Thymus (tissue), 11 donors: Measurements from ENCODE around the gene TBC1D23. TPM values are rescaled to one million over a fixed set of nuclear protein-coding genes. Genes with fewer than 3 reads are reported as not detected.
"Not testable (repeated sequence)": the region's sequence is repeated elsewhere in the genome, so short reads cannot be mapped to it uniquely, and the experiment has no call there.

Experiments
- DNase-seq, 9 donors: peaks; one replicate each; pipeline ENCODE4 v3.0.0-alpha.2; 2013; ENCODE audit warnings: low spot score in 9 of 9, low read depth in 6 of 9, missing footprints in 1 of 9
- H3K27ac ChIP-seq, 2 donors: one replicate each; pipeline ENCODE4 v1.5.1; 2013; ENCODE audit warnings: control low read depth in 1 of 2, low read depth in 1 of 2, low read length in 1 of 2, mild to moderate bottlenecking in 1 of 2, moderate library complexity in 1 of 2
- H3K27me3 ChIP-seq, 2 donors: one replicate each; pipeline ENCODE4 v1.5.1; 2013; ENCODE audit warnings: low read length in 1 of 2; ENCODE audit not compliant: control insufficient read depth in 2 of 2, insufficient read depth in 1 of 2
- H3K36me3 ChIP-seq, 2 donors: one replicate each; pipeline ENCODE4 v1.5.1; 2013; ENCODE audit warnings: low read length in 1 of 2, mild to moderate bottlenecking in 1 of 2, moderate library complexity in 1 of 2; ENCODE audit not compliant: control insufficient read depth in 2 of 2, insufficient read depth in 2 of 2
- H3K4me1 ChIP-seq, 2 donors: one replicate each; pipeline ENCODE4 v1.5.1; 2013; ENCODE audit warnings: low read length in 2 of 2; ENCODE audit not compliant: control insufficient read depth in 2 of 2, insufficient read depth in 2 of 2
- H3K4me3 ChIP-seq, 2 donors: one replicate each; pipeline ENCODE4 v1.5.1; 2013; ENCODE audit warnings: low read length in 2 of 2, control low read depth in 1 of 2, mild to moderate bottlenecking in 1 of 2
- H3K9me3 ChIP-seq, 2 donors: one replicate each; pipeline ENCODE4 v1.5.1; 2013; ENCODE audit warnings: low read length in 1 of 2, mild to moderate bottlenecking in 1 of 2; ENCODE audit not compliant: control insufficient read depth in 2 of 2, insufficient read depth in 1 of 2
- WGBS: extraction: QIAGEN DNeasy Blood & Tissue Kit; methylation state at CpG from one replicate; pipeline ENCODE4 v1.1.7; 2013; 5-methylcytosine and 5-hydroxymethylcytosine counted together
- polyA plus RNA-seq: library from polyadenylated mRNA; stranded (reverse); fragments of 200-250 nt; gene quantifications from one replicate; pipeline ENCODE4 v1.2.3, GENCODE V29; 2013
- total RNA-seq: library from RNA; stranded (reverse); fragments of 120-200 nt; gene quantifications from one replicate; pipeline ENCODE4 v1.2.4, GENCODE V29; 2013
- donor health status: healthy.

The TBC1D23 gene
- total and polyA plus RNA-seq, 2 donors: 26.0 to 39.6 TPM

DNA sequence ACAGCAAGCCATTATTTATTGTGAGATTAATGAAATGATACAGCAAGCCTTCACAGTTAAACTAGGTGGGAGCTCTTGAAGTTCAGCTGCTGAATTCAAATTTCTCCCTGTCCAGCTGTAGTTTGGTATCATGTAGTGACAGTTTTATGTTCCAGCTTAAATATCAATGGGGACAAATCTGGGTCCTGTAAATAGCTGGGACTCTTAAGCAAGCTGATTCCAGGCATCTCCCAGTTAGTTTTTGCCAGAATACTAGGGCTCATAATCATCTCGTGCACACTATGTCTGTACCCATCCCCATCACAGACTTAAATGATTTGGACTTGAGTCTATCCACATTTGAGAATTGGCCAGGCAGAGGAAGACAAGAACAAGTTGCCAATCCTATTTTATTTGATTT lies 45.9 kb downstream of the TBC1D23 start:
- no peaks in the 10 kb centered on the region for H3K27me3 ChIP-seq
- 99% methylated on average over 1 of the region's 1 CpG for WGBS
- peaks cover 4 to 17% of the 10 kb centered on the region in 2 donors for H3K36me3 ChIP-seq

DNA sequence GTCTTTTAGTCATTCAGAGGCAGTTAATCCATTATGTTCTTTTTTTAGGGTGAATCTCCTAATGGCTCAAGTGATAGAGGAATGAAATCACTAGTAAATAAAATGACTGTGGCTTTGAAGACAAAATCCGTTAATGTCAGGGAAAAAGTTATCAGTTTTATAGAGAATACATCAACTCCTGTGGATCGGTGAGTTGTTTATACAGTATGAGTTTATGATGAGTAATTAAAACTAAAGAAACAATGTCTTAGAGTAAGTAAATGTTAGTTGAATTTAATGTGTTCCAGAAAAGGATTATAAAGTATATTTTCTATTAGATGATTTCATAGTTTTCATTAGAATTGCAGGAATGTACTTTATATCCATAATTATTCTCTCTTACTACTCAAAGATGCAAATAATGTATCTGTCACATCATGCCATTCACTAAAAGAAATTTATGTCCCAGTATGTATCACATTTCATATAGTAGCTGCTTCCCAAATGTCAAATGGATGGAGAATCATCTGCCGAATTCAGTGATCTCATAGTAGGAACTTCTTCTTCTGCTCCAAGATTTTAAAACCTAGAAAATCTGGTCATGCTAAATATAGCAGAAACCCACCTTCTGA lies 49.7 kb downstream of the TBC1D23 start:
- DNase-seq: no peak
- 98% methylated on average over 3 of the region's 3 CpGs for WGBS
- H3K4me1 ChIP-seq: no peaks in the 10 kb centered on the region
- peaks cover 4 to 13% of the 10 kb centered on the region in 2 donors for H3K36me3 ChIP-seq
- H3K9me3 ChIP-seq: no peaks in the 10 kb centered on the region
- no peaks in the 10 kb centered on the region for H3K27me3 ChIP-seq
- H3K4me3 ChIP-seq: no peak overlapping the region
- H3K27ac ChIP-seq: no peak overlapping the region

More for the DNA sequence above, 45.9 kb downstream of the TBC1D23 start:
- H3K9me3 ChIP-seq: no peaks in the 10 kb centered on the region
- DNase-seq: no peak
- no peaks in the 10 kb centered on the region for H3K4me1 ChIP-seq
- H3K4me3 ChIP-seq: no peak overlapping the region
- H3K27ac ChIP-seq: no peak overlapping the region

DNA sequence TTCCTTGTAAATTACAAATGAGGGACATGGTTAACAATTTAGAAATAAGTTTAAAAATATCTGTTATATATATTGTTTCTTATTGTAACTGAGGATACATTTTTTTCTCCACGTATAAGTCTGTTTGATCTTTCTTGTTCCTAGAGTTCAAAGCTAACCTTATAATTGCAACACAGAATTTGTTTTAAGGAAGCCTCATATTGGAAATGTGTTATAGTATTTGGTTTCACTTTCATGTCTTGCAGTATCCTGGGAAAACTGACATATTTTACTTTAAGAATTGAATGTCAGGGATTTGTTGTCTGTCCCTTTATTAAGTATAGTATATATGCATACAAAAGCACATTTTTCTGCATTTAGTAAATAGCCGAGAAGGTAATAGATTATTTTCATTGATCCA lies 50.2 kb downstream of the TBC1D23 start:
- Histone ChIP-seq H3K27ac (no peak overlapping the region), H3K9me3 (no peaks in the 10 kb centered on the region), H3K36me3 (peaks cover 4 to 13% of the 10 kb centered on the region in 2 donors), H3K27me3 (no peaks in the 10 kb centered on the region), H3K4me3 (no peak overlapping the region), H3K4me1 (no peaks in the 10 kb centered on the region)
- no peak for DNase-seq
- 87% methylated on average over 2 of the region's 2 CpGs for WGBS

DNA sequence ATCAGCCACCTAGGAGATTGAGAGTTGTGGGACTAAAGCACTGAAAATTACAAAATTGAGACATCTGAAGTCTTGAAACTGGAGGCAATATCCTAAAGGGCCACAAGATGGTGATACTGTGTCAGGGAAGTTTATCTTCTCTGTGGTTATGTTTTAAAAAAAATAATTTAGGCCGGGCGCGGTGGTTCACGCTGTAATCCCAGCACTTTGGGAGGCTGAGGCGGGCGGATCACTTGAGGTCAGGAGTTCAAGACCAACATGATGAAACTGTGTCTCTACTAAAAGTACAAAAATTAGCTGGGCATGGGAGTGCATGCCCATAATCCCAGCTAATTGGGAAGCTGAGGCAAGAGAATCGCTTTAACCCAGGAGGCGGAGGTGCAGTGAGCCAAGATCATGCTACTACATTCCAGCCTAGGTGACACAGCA lies 55.9 kb downstream of the TBC1D23 start:
- Histone ChIP-seq H3K36me3 (peaks cover 0 to 24% of the 10 kb centered on the region in 2 donors), H3K4me3 (no peak overlapping the region), H3K4me1 (no peaks in the 10 kb centered on the region), H3K27me3 (no peaks in the 10 kb centered on the region), H3K9me3 (no peaks in the 10 kb centered on the region), H3K27ac (no peak overlapping the region)
- WGBS: 41% methylated on average over 8 of the region's 8 CpGs
- peak in 8 of 9 donors; percentile 16 to 67 (median 28) for DNase-seq

DNA sequence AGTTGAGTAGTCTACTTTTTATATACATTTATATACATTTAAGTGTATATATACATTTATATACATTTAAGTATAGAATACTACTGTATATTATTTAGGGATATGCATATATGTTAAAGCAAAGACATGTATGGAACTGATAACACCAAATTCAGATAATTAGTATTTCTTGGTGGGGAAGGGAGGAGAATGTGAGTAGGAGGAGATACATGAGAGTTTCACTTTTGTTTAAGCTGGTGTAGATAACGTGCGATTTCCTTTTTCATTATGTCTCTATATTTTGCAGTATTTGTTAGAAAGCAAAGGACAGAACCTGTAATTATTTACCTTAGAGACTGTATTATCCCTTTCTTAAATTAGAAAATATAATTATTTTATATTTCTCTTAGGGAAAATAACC lies 57.1 kb downstream of the TBC1D23 start:
- H3K4me1 ChIP-seq: no peaks in the 10 kb centered on the region
- DNase-seq: no peak
- peaks cover 0 to 22% of the 10 kb centered on the region in 2 donors for H3K36me3 ChIP-seq
- no peaks in the 10 kb centered on the region for H3K9me3 ChIP-seq
- H3K27me3 ChIP-seq: no peaks in the 10 kb centered on the region
- 73% methylated on average over 2 of the region's 2 CpGs for WGBS
- H3K27ac ChIP-seq: no peak overlapping the region
- no peak overlapping the region for H3K4me3 ChIP-seq

DNA sequence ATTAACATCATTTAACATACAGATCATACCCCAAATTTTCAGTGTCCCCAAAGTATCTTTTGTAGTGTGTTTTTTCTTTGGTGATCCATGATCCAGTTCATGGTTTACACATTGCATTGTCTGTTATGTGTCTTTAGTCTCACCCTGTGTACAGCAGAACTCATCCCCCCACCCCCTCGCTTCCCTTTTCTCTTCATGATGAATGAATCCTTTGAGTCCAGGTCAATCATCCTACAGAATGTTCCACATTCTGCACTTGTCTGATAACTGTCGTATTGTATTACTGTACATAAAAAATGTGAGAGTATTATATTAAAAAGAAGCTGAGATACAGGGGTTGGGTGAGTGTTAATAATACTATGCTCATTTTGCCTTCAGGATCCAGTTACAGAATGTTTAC lies 59.2 kb downstream of the TBC1D23 start:
- H3K27me3 ChIP-seq: no peaks in the 10 kb centered on the region
- no peaks in the 10 kb centered on the region for H3K4me1 ChIP-seq
- no peak for DNase-seq
- no peak overlapping the region for H3K27ac ChIP-seq
- H3K36me3 ChIP-seq: peaks cover 0 to 22% of the 10 kb centered on the region in 2 donors
- H3K9me3 ChIP-seq: no peaks in the 10 kb centered on the region
- H3K4me3 ChIP-seq: no peak overlapping the region
- 98% methylated on average over 2 of the region's 2 CpGs for WGBS

DNA sequence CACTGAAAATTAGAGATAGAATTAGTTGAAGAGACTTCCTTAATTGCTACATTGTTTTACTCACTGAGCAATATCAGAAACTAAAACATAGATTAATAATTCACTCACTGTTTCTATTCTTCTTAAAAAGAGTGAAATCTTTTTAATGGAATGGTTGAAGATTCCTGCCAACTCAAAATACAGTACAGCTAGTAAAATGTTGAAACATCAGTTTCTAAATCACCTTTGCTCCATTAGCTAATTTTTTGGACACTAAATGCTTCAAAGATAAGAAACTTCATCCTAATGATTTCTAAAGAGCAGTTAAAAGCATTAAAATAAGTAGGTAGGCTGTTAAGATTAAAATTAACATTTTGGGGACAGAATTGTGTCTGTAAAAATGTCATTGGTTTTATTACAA lies 63.3 kb downstream of the TBC1D23 start:
- H3K36me3 ChIP-seq: peaks cover 0 to 17% of the 10 kb centered on the region in 2 donors
- no peak overlapping the region for H3K27ac ChIP-seq
- no peaks in the 10 kb centered on the region for H3K9me3 ChIP-seq
- H3K4me1 ChIP-seq: no peaks in the 10 kb centered on the region
- no peak overlapping the region for H3K4me3 ChIP-seq
- no peaks in the 10 kb centered on the region for H3K27me3 ChIP-seq
- DNase-seq: no peak

DNA sequence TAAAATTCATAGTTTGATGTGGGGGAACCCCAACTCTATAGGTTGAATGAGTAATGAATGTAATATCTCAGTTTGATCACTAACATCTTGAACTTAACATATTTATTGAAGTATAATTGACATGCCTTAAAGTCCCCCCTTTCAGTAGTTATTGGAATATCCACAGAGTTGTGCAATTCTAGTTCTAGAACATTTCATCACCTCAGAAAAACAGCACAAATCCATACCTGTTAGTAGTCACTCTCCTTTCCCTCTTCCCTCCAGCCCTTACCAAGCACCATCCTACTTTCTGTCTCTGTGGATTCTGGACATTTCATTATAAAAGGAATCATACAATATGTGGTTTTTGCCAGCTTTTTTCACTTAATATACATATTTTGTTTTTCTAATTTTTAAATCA lies 65.0 kb downstream of the TBC1D23 start:
- Histone ChIP-seq H3K9me3 (no peaks in the 10 kb centered on the region), H3K4me3 (no peak overlapping the region), H3K4me1 (no peaks in the 10 kb centered on the region), H3K27me3 (no peaks in the 10 kb centered on the region), H3K36me3 (peaks cover 0 to 7% of the 10 kb centered on the region in 2 donors), H3K27ac (no peak overlapping the region)
- DNase-seq: no peak

DNA sequence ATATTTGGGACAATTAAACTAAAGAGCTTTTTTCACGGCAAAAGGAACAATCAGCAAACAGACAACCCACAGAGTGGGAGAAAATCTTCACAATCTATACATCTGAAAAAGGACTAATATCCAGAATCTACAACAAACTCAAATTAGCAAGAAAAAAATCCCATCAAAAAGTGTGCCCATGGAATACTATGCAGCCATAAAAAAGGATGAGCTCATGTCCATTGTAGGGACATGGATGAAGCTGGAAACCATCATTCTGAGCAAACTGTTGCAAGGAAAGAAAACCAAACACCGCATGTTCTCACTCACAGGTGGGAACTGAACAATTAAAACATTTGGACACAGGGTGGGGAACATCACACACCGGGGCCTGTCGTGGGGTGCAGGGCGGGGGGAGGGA lies 66.6 kb downstream of the TBC1D23 start:
- H3K9me3 ChIP-seq, H3K27ac ChIP-seq, H3K36me3 ChIP-seq, H3K4me1 ChIP-seq, H3K4me3 ChIP-seq, DNase-seq, H3K27me3 ChIP-seq: not testable (repeated sequence)
- 98% methylated on average over 5 of the region's 5 CpGs for WGBS
